Osteoblast (primary cell): ENCODE measurements around the gene SLC11A1. TPM values are rescaled to one million over a fixed set of nuclear protein-coding genes. Genes with fewer than 3 reads are reported as not detected.

Experiments used
- DNase-seq: peaks from one replicate; pipeline ENCODE4 v3.0.0; 2011; ENCODE audit warnings: low spot score, mixed read lengths; ENCODE audit not compliant: insufficient read length; ENCODE audit errors: missing footprints
- H2AFZ ChIP-seq: 2 replicates; pipeline ENCODE4 v1.6.0; 2011; ENCODE audit warnings: mild to moderate bottlenecking, low read length
- H3K27ac ChIP-seq: 2 replicates; pipeline ENCODE4 v1.5.1; 2011; ENCODE audit warnings: mild to moderate bottlenecking, low read depth, low read length, moderate library complexity
- H3K27me3 ChIP-seq: 2 replicates; pipeline ENCODE4 v1.6.0; 2012; ENCODE audit warnings: mild to moderate bottlenecking, control low read depth, inconsistent platforms, low read length, moderate library complexity; ENCODE audit not compliant: insufficient read depth
- H3K36me3 ChIP-seq: 2 replicates; pipeline ENCODE4 v1.5.1; 2011; ENCODE audit warnings: mild to moderate bottlenecking, low read length, control low read depth, moderate library complexity; ENCODE audit not compliant: insufficient read depth
- H3K4me1 ChIP-seq: 2 replicates; pipeline ENCODE4 v1.5.1; 2011; ENCODE audit warnings: mild to moderate bottlenecking, low read length, control low read depth, moderate library complexity; ENCODE audit not compliant: insufficient read depth
- H3K4me2 ChIP-seq: 2 replicates; pipeline ENCODE4 v1.6.0; 2011; ENCODE audit warnings: mild to moderate bottlenecking, low read length; ENCODE audit not compliant: insufficient read depth
- H3K4me3 ChIP-seq: fragments of 200-600 bp; sonication (generic); 3 replicates; pipeline ENCODE4 v1.5.1; 2012; ENCODE audit warnings: mild to moderate bottlenecking, low read length, inconsistent platforms; ENCODE audit not compliant: insufficient read depth
- H3K79me2 ChIP-seq: 2 replicates; pipeline ENCODE4 v1.6.0; 2012; ENCODE audit warnings: mild to moderate bottlenecking, low read length, control low read depth, inconsistent platforms; ENCODE audit not compliant: insufficient read depth
- H3K9me3 ChIP-seq: 2 replicates; pipeline ENCODE4 v1.5.1; 2011; ENCODE audit warnings: low read depth, low read length, control low read depth
- H4K20me1 ChIP-seq: 2 replicates; pipeline ENCODE4 v1.6.0; 2012; ENCODE audit warnings: mild to moderate bottlenecking, low read length, control low read depth; ENCODE audit not compliant: insufficient read depth
- CTCF ChIP-seq: IDR thresholded peaks from 2 replicates; pipeline ENCODE4 v1.5.1; 2011; ENCODE audit warnings: mild to moderate bottlenecking, low read depth, low read length, moderate library complexity; ENCODE audit errors: extremely low read depth
- total RNA-seq: library from RNA; depleted of rRNA; stranded (reverse); fragments of >200 nt; gene quantifications from 2 replicates; pipeline ENCODE4 v1.2.3, GENCODE V29; 2012

SLC11A1 gene
- total RNA-seq, 1 donor, result 0.36 TPM

DNA sequence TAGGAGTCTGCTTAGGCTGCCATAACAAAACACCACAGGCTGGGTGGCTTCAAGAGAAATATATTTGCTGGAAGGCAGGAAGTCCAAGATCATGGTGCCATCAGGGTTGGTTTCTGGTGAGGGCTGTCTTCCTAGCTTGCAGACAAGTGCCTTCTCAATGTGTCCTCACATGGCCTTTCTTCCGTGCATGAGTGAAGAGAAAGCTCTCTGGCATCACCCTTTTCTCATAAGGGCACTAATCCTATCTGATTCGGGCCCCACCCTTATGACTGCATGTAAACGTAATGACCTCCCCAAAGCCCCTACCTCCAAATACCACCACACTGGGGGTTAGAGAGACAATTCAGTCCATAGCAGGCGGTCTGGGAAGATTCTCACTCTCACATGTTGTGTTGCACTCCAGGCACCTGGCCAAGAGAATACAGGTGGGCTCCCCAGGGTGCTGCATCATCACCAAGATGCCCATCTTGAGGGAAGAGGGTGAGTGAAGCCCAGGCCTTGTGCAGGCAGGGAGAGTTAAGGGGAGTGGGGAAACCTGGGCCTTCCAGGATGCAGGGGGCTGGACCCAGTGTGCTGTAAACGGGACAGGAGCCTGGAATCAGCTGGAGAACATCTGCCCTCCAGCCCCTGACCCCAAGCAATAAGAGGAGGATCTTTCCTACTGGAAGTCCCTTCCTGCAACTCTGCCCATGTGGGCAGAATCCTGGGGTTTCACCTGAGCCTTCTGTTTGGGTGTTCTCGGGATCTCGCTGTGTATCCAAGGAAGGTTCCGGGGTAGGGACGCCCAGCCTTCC, 15.3 kb upstream of the SLC11A1 start:
- Histone ChIP-seq H3K4me3 (no peak overlapping the region), H3K4me1 (peaks cover 6% of the 10 kb centered on the region), H2AFZ (no peak overlapping the region), H3K79me2 (no peaks in the 10 kb centered on the region), H3K27me3 (no peaks in the 10 kb centered on the region), H3K4me2 (peak overlapping the region; percentile 81), H3K9me3 (no peaks in the 10 kb centered on the region), H4K20me1 (no peaks in the 10 kb centered on the region), H3K27ac (no peak overlapping the region), H3K36me3 (no peaks in the 10 kb centered on the region)
- peak; percentile 35 for DNase-seq
- TF ChIP-seq CTCF, result no peak

GRCh38 chr2:218367415-218368149, 14.5 kb upstream of the SLC11A1 start:
- Histone ChIP-seq H3K79me2 (no peaks in the 10 kb centered on the region), H2AFZ (peak overlapping the region; percentile 90), H3K4me2 (peak overlapping the region; percentile 81), H3K36me3 (no peaks in the 10 kb centered on the region), H3K4me1 (peaks cover 6% of the 10 kb centered on the region), H4K20me1 (no peaks in the 10 kb centered on the region), H3K9me3 (no peaks in the 10 kb centered on the region), H3K27me3 (no peaks in the 10 kb centered on the region), H3K27ac (no peak overlapping the region), H3K4me3 (peak overlapping the region; percentile 71)
- peak; percentile 94 for DNase-seq
- no peak for TF ChIP-seq CTCF

- Histone ChIP-seq H3K4me1 (peaks cover 6% of the 10 kb centered on the region), H3K4me2 (peak overlapping the region; percentile 81), H3K79me2 (no peaks in the 10 kb centered on the region), H3K9me3 (no peaks in the 10 kb centered on the region), H3K4me3 (peak overlapping the region; percentile 71), H3K27ac (no peak overlapping the region), H3K27me3 (no peaks in the 10 kb centered on the region), H3K36me3 (no peaks in the 10 kb centered on the region), H4K20me1 (no peaks in the 10 kb centered on the region), H2AFZ (peak overlapping the region; percentile 90)
- DNase-seq, result no peak
- TF ChIP-seq CTCF, result no peak
Observed at GRCh38 chr2:218368150-218368528, 13.9 kb upstream of the SLC11A1 start.

DNA sequence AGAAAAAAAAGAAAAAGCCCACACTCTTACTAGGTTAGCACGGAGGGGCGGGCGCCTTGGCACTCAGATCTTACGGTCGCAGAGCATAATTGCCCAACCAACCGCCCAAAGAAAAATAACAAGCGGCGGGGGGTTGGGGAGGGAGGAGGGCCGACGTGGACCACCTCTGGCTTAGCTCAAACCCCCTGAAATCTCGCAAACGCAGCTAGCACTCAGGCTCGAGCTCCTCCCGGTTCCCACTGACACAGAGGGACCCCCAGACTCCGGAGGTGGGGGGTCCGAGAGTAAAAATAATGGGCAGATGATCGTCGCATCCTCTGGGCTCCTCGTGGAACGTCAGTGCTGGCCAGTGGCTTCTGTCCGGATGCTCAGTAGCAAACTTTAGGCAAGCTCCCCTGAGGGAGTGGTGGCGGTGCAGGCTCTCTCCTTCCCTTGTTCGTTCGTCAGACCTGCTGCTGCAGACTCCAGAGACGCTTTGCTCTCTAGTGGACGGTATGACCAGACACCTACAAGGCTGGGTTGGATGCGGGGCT, 13.4 kb upstream of the SLC11A1 start:
- peak; percentile 16 for TF ChIP-seq CTCF
- DNase-seq, result peak; percentile 75

More for the DNA sequence above, 13.4 kb upstream of the SLC11A1 start:
- peak overlapping the region; percentile 29 for H2AFZ ChIP-seq
- H3K27me3 ChIP-seq, result no peaks in the 10 kb centered on the region
- H4K20me1 ChIP-seq, result no peaks in the 10 kb centered on the region
- no peaks in the 10 kb centered on the region for H3K36me3 ChIP-seq
- H3K79me2 ChIP-seq, result no peaks in the 10 kb centered on the region
- H3K4me2 ChIP-seq, result peak overlapping the region; percentile 58
- peak overlapping the region; percentile 37 for H3K4me3 ChIP-seq
- H3K4me1 ChIP-seq, result peaks cover 6% of the 10 kb centered on the region
- no peaks in the 10 kb centered on the region for H3K9me3 ChIP-seq
- no peak overlapping the region for H3K27ac ChIP-seq
